Measurements from ENCODE around the gene DNAJC13.

Gene DNAJC13

DNA sequence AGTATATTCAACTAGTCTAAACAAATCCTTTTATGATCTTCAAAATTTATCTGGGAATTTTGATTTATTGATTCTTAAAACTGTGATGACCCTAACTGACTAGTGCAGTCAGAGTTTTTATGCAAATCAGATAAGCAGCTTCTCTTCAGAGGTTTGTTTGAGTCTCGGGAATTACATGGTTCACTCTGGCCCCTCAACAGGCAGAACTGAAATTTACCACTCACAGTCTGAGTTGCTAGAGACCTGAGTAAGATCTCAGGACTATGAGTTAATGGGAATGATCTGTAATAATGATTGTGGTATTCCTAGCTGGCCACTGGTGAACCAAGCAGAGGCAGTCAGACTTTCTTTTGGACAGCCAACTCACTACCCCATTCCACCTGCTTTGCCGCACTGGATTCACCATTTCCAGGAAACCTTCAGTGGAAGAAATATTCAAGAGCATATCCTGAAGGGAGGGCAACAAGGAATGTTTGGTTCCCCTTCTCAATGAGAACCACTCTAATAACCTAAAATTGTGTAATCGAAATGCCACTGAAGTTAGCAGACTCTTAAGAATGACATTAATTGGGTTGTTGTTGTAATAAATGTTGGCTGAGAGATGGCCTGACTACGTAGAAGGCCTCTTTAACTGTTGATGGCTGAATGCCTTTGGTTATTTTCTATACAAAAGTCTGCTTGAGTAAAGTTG is 11.5 kb upstream of the DNAJC13 start:
- no peak for DNase-seq

DNA sequence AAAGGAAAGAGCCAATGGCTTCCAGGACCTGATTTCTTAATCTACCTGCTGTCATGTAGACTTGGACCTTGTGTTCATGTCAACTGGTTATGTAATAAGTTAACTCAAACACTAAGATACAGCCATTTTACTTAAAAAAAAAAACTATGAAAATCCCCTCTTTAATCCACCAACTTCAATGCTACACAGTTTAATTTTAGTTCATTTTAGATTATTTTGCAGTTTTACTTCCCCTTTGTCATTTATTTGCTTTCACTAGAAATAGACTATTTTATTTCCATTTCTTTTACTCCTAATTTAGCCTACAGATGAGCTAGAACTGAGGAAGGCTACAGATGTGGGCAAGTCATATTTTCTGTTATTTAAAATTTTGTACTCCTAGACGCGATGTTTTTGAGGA is 10.7 kb upstream of the DNAJC13 start:
- no peak for DNase-seq

DNA sequence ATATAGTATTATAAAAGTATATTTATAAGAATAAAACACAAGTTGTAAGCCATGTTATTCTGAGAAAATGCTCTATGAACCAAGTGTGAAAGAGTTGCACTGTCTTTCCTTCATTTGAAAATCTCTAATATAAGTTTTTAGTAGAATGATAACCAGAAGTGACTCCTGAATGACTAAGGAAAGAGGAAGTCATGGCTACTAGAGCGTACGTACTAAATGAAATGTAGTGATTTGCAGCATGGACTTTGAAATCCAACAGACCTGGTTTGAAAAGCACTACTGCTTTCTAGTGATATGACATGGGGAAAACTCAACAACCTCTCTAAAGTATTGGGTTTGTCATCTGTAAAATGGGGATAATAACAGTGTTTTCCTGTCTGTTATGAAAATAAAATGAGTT is 10.3 kb upstream of the DNAJC13 start:
- no peak for DNase-seq

DNA sequence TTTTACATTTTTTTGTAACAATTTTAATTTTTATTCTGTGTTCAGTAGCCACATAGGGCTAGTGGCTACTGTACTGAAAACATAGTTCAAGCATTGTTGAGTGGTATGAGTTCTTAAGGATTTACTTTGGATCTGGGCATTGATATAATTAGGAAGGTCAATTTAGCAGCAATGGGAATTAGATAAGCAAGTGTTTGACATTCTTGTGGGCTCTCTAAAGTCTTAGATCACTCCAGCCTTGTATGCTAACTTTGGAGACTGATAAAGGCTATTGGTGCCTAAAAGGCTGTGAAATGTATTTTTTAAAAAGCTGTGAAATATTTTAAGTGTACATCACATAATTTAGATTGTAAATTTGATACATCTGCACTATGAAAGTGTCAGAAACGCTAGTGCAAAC is 2.5 kb upstream of the DNAJC13 start:
- DNase-seq = no peak

DNA sequence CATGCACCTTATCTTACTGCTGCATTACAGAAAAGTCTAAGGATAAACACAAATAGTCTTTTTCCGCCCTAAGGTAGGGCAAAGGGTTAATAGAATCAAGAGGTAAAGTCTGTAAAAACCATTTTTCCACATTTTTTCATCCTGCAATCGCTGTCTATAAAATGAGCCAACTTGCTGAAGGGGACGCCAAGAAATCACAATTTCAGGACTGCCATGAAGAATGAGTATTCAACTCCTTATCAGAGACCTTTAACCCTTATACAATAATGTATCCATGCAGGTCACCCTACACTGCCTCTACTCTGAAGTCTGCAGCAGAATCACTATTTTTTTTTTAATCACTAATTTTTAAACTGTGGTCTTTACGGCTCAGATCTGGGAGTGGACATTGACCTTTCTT is 1.1 kb upstream of the DNAJC13 start:
- no peak for DNase-seq

DNA sequence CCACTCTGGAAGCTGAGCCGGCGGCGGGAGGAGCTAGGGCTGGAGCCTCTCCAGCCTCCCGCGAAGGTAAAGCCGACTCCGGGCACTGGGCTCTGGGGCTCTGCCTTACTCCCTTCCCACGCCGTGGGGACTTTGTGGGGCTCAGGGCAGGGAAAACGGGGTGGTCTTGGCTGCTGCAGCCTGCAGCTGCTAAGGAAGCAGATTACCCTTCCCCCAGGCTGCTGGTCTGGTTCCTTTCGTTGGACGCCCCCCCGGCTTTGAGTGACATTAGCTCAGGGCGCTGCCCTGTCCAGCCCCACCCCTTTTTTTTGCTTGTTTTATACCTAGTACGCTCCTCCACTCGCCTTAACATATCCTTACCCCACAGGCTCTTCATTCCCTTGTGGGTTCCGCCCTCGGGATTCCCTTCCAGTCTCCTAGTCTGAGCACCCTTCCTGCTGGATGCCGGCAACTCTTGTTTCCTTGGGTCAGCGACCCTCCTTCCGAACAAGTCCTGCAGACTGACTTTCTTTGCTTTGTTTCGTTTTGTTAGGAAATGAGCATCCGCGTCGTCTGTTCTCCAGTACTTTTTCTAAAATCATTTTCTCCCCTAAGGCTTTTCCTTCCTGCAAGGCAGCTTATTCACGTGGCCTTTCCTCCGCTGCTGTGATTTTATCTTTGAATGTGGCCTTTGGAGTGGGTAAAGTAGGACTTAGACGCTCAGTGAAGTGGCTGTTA is 551 bp downstream of the DNAJC13 start:
- DNase-seq = peak; percentile 49

DNA sequence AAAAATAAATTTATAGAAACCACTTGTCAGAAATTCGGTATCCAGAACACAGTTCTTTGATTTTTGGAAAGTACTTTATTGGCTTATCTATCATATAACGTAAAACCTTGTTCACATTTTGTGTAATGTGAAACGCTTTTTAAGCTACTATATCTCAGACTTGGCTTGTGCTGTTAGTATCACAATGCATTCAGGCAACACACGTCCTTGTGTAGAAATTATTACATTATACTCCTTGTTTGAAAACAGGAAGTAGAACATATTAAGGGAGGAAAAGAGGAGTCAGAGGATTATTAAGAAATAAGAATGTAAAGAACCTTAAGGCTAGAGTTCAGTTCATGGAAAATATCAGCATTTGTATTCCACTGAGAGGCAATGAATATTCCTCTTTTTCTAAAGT is 1.6 kb downstream of the DNAJC13 start:
- no peak for DNase-seq

DNA sequence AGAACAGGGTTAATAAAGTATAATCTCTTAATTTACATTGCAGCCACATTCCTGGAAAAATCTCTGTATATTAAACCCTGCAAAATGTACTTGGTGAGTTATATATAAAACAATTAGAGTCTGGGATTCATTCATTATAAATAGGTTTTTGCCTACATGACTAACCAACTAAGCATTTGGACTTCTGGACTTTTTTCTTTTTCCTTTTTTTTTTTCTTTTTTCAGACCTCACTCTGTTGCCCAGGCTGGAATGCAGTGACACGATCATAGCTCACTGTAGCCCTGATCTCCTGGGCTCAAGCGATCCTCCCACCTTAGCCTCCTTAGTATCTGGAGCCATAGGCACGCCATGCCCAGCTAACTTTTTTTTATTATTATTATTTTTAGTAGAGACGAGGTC is 4.5 kb downstream of the DNAJC13 start:
- no peak for DNase-seq

DNA sequence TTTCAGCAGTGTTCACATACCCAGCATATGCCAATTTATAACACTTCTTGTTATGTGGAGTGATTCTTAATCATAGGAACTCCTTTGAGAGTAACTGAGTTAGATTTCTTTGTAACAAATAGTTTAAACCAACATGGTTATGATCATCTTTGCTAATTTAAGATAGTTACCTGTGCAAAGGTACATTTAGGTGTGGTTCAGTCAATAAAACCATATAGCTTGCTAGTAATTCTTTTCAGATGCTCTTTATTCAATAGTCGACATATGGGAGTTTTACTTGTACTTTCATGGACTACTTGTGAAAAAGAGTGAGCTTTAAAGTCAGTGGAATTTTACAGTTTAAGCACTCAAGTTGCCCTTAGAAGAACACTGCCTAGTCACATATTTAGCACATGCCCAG is 5.2 kb downstream of the DNAJC13 start:
- no peak for DNase-seq

DNA sequence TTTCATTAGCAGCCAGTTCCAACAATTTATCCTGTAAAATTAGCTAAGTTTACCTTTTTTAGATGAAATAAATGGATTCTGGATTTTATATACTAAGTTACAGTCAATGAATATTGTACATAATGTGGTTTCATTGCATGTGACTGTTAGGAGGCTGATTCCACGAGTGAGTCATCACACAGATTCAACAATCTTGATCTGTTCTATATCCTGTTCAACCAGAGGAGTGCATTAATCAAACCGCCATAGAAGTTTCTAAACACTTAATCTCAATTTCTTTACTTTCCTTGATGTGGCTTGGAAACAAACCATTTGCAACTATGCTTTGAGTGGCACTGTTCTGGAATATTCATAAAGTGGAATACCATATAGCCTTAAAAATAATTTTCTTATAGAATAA is 15.3 kb downstream of the DNAJC13 start:
- DNase-seq = peak; percentile 7

DNA sequence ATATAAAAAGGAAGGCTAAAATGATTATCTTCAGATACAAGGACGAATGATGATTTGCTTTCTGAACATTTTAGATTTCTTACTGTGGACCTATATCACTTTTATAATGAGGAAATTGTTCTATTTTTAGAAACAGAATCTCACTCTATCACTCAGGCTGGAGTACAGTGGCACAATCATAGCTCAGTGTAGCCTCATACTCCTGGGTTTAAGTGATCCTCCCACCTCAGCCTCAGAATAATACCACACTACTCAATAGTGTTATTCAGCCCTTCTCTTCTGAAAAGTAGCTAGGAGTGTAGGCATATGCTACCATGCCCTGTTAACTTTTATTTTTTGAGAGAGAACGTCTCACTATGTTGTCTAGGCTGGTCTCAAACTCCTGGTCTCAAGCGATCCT is 15.8 kb downstream of the DNAJC13 start:
- DNase-seq = no peak

DNA sequence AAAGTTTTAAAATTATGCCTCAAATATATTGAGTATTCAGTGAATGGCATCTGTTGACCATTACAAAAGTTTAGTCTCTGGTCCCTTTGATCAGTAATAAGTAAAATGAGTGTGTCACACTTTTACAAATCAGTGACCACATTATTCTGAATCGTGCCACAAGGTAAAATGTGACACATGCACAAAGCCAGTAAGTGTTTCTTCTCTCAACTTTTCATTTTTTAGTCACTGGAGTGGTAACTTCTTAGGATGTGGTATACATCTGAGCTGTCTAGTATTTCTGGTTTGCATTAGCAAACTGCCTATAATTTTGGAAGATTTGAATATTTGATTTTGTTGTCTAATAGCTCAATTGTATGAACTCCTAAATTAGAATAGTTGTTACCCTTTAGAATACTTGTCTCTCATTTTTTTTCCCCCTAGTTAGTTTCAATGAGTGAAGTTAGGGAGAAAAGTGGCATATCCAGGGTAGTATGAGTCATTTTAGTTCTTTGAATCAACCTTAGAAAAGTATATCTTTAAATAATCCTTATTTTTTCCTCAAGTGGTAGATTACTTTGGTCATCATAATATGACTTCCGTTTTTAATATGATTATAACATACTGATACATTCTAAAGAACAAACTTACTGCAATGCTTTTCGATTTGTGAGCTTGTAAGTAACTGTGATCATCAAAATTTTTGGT is 18.1 kb downstream of the DNAJC13 start:
- DNase-seq = no peak

DNA sequence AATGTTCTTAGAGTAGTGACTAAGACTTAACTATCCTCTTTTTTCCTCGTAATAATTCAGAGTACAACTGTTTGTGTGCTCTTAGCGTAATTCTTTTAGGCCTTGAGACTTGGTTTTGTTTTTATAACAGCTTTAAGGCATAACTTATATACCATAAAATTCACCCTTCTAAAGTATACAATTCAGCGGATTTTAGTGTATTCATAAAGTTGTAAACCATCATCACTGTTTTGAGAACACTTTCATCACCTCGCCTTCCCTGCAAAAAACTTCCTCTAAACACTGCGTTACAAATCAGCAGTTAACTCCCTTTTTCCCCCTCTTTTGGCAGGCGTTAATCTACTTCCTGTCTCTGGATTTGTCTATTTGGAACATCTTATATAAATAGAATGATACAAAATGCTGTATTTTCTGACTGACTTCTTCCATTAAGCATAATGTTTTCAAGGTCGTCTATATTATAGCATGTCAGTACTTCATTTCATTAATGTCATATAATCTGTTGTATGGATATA is 18.7 kb downstream of the DNAJC13 start:
- DNase-seq = no peak

DNA sequence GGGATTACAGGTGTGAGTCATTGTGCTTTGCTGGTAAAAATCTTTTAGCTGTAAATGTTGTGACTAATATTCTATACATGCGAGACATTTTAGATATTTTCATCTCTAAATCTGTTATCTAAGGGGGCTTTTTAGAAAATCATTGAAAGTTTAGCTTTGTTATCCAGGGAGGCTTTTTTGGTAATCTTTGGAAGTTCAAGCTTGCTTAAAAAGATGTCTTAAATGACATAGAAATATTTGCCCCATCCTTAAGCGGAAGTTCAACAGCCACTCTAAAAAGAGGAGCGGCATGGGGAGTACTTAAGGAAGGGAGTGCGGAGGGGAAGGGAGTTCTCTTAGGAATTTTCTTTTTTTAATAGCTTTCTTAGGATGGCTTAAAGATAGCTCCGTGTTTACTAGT is 26.1 kb downstream of the DNAJC13 start:
- DNase-seq = no peak

DNA sequence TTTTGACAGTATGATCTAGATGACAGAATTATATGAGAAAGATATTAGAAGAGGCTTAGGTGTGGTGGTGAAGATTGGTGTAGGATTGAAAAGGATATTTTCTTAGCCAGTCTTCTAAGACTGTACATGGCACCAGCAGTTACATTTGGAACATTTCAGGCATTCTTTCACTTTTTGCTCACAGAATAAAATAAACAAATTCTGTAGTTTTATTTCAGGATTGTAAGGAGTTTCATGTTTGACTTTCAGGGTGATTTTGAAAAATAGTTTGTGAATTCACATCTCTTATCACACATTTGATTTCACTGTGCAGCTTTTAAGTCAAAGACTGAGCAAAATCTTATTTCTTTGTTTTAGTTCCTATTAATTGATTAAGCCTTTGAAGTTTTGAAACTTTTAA is 27.1 kb downstream of the DNAJC13 start:
- no peak for DNase-seq

DNA sequence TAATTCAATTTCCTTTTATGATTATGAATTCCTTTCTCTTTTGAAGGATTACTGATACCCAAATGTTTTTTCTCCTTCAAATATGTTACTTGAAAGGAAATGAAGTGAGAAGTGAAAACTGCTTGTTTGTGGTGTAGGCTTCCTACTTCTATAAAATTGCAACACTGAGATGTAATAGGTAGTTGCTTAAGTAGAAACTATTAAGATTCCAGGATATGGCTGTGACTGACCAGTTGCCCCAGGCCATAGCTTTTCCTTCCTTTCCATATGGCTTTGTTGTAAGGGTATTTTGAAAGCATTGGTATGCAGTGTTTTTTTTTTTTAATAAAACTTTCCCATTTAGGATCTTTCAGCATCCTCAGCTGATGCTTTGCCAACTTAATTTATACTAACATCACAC is 28.5 kb downstream of the DNAJC13 start:
- no peak for DNase-seq

DNA sequence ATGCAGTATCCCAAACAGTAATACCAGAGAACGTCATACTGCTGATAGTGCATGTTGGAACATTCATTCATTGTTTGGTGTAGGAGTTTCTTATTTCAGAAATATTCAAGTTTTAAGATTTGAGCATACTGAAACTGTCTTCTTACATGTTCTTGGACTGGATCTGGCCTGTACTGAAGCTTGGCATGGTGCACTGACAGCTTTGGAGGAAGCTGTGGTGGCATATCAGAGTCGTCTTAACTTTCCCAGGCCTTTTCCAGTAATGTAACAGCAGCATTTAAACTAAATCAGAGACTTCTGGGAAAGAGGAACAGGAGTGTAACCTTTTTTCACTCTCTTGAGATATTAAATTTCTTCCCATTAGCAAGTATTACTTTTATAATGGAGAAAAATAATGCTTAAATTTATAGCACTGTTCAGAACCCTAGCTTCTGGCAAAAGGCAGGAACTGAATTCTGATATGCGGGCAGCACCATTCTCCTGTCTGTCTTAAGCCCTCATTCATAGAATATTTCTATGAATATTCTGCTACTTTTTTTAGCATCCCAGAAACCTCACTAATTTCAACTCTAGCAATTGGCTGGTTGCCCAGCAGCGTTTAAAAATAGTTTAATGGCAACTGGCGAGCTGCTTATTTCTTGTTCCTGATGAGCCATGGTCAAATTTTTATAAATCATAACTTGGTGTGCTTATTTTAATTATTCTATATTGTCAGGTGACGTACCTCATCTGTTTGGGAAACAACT is 31.1 kb downstream of the DNAJC13 start:
- no peak for DNase-seq

DNA sequence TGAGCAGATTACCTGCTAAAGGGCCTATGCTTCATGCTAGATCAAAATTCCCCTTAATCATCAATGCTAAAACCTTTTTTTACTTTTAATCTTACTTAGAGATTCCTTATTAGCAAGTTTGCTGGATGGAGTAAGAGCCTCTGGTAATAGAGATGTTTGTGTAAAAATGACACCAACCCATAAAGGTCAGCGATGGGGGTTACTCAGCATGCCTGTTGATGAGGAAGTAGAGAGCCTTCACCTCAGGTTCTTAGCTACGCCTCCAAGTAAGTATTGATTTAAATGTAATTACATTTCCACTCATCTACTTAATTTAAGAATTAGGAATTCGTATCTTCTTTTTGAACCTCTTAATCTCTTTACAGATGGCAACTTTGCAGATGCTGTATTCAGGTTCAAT is 38.8 kb downstream of the DNAJC13 start:
- DNase-seq = no peak

DNA sequence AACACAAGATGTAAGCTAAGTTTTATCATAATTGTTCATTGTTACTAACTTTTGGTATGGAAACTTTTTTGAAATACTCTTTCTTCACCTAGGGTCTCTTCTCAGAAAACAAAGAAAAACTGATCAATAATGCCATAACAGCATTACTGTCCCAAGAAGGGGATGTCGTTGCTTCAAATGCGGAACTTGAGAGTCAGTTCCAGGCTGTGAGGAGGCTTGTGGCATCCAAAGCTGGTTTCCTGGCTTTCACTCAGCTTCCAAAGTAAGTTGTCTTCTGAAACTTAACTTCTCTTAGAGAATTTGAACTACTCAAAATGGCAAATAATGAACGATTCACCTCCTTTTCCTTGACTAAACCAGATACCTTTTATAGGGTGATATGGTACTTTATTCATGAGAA is 39.3 kb downstream of the DNAJC13 start:
- DNase-seq = no peak

DNA sequence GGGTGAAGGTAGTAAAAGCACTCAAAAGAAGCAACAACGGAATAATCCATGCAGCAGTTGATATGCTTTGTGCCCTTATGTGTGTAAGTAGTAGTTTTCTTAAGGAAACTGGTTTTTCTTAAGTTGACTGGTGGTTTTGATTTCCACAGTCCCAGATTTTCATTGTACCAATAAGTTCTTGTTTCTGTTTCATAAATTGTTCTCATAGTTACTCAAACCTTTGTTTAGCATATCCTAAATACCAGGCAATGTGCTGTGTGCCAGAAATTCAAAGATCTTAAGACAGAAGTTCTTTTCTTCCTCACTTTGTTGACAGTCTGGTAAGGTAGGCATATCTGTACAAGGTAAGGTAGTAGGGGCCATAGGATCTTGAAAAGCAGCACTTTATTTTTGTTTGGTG is 40.0 kb downstream of the DNAJC13 start:
- DNase-seq = no peak

DNA sequence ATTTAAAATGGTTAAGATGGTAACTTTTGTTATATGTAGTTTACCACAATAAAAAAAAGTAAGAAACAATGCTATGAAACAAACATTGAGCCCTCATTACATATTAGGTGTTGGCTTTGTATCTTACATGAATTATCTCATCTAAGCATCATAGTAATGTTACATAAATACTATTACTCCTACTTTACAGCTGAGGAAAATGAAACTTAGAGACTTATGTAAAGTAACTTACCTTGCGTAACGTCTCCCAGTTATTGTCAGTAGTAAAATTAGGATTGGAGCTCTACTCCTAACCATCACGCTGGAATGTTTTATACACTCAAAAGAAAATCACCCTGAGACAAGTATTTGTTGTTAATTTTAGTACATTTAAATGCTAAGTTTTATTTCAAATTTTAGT is 42.2 kb downstream of the DNAJC13 start:
- no peak for DNase-seq

DNA sequence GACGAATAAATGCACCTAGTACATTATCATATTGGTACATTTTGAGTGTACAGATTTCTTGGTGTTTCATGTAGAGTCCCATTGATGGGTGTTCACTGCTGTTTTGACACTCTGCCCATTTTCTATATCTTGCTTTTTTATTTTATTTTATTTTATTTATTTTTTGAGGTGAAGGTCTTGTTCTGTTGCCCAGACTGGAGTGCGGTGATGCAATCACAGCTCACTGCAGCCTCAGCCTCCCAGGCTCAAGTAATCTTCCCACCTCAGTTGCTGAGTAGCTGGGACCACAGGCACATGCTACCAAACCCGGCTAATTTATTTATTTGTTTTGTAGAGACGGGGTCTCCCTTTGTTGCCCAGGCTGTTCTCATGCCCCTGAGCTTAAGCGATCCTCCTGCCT is 44.2 kb downstream of the DNAJC13 start:
- no peak for DNase-seq

DNA sequence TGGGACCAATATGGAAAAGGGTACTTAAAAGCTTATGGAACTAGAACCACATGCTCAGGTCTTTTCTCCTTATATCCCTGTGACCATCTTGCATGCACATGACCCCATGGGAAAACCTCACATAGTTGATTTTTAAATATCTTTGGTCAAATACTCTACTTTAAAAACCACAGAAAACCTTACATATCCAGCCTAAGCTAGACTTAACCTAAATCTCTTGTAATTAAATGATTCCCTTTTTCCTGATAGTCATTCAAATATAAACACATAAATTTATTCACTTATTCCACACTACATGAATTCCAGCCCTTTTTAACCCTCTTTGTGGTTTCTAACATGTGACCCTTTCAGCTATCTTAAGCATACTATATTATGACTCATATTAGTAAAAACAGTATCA is 46.8 kb downstream of the DNAJC13 start:
- DNase-seq = no peak

All from CD4-positive, alpha-beta T cell treated with Interleukin-12 subunit alpha and Interleukin-12 subunit beta, for 1 hour (primary cell).